ENCODE measurements around the gene PSPN.

GRCh38 chr19:6375411-6376010, at the start of gene PSPN:
- TF ChIP-seq CTCF (optimal IDR thresholded peaks at IDR 0.05 in 1 of 3, IDR thresholded peaks at IDR 0.05 in 1 of 3, conservative IDR thresholded peaks at IDR 0.05 in 1 of 3; ENCODE audit: extremely low read depth in 1 of 3, insufficient read depth in 2 of 3, low read length in 3 of 3) (no peak), EZH2 (IDR thresholded peaks at IDR 0.05; ENCODE audit: low read length) (no peak)

Data from keratinocyte (primary cell).